HepG2 (cell line): ENCODE measurements around the gene POU2F2. TPM values are rescaled to one million over a fixed set of nuclear protein-coding genes. Genes with fewer than 3 reads are reported as not detected.

Experiments used
- ATAC-seq: fragments of 200-7000 bp; cut with Tn5 transposase; 3 replicates; pipeline ENCODE4 v1.9.1; 2020; ENCODE audit warnings: mild to moderate bottlenecking, moderate library complexity
- BruUV-seq: library from RNA; stranded (reverse); fragments of 400-500 nt; replicated peaks from 2 replicates; lab custom pipeline; 2021; lab: Mats Ljungman, UMichigan
- CTCF ChIA-PET: fragments of 300-600 bp; formaldehyde crosslinking; extraction: SDS; loops from one replicate; lab custom pipeline; 2021; ENCODE audit warnings: low total read pairs, inconsistent platforms, low intra/inter-chr PET ratio; lab: Yijun Ruan, JAX
- POLR2A ChIA-PET: fragments of 350-600 bp; sonication (Branson Sonifier 250); formaldehyde crosslinking; loops from one replicate; lab custom pipeline; 2020; ENCODE audit warnings: antibody characterized with exemption, inconsistent platforms; lab: Yijun Ruan, JAX
- DNase-seq: peaks from one replicate; pipeline ENCODE4 v3.0.0-alpha.2; 2015; ENCODE audit warnings: low spot score
- FAIRE-seq: peaks from 3 replicates; lab custom pipeline; 2011; peaks lifted over from hg19 to GRCh38; lab: Jason Lieb, UNC
- H2AFZ ChIP-seq: one replicate; pipeline ENCODE4 v1.6.1; 2011; ENCODE audit warnings: low read length, inconsistent platforms
- H3K27ac ChIP-seq: fragments of 300-600 bp; 3 replicates; pipeline ENCODE4 v1.8.0; 2011; ENCODE audit warnings: mixed run types, mild to moderate bottlenecking, mixed read lengths, low read length, inconsistent platforms; ENCODE audit not compliant: insufficient read depth; ENCODE audit errors: extremely low read length
- H3K27me3 ChIP-seq, 2 experiments: fragments of 200-600 bp in 1 of 2; 2 replicates in 1 of 2; 3 replicates in 1 of 2; pipeline versions ENCODE4 v1.6.0 to v1.8.0; 2011; ENCODE audit warnings: low read length in 2 of 2, mild to moderate bottlenecking in 2 of 2, moderate library complexity in 2 of 2, inconsistent platforms in 1 of 2; ENCODE audit not compliant: insufficient read depth in 2 of 2, control insufficient read depth in 1 of 2
- H3K36me3 ChIP-seq, 2 experiments: fragments of 200-600 bp in 1 of 2; replicated peaks in 1 of 2; 2 replicates in 1 of 2; 3 replicates in 1 of 2; pipeline versions ENCODE4 v1.5.1 to v1.8.0; 2011; ENCODE audit warnings: low read length in 2 of 2, inconsistent platforms in 1 of 2; ENCODE audit not compliant: insufficient read depth in 2 of 2, control insufficient read depth in 1 of 2
- H3K4me1 ChIP-seq: 2 replicates; pipeline ENCODE4 v1.5.1; 2012; ENCODE audit warnings: low read length, inconsistent platforms; ENCODE audit not compliant: insufficient read depth
- H3K4me2 ChIP-seq: 2 replicates; pipeline ENCODE4 v1.6.0; 2011; ENCODE audit warnings: low read depth, low read length, inconsistent platforms
- H3K4me3 ChIP-seq, 3 experiments: fragments of 200-600 bp in 1 of 3; sonication (generic), shearing (Covaris generic) in 1 of 3; replicated peaks in 1 of 3; 2 replicates each; pipeline ENCODE4 v1.5.1; 2011 to 2016; ENCODE audit warnings: low read length in 3 of 3, inconsistent platforms in 2 of 3, low read depth in 2 of 3, mild to moderate bottlenecking in 2 of 3, control low read depth in 1 of 3, mixed read lengths in 1 of 3; ENCODE audit not compliant: insufficient read depth in 1 of 3
- H3K79me2 ChIP-seq: one replicate; pipeline ENCODE4 v1.6.1; 2011; ENCODE audit warnings: low read length, inconsistent platforms; ENCODE audit not compliant: insufficient read depth
- H3K9ac ChIP-seq: 2 replicates; pipeline ENCODE4 v1.6.0; 2011; ENCODE audit warnings: mild to moderate bottlenecking, low read depth, low read length, inconsistent platforms; ENCODE audit not compliant: insufficient read depth
- H3K9me3 ChIP-seq: 2 replicates; pipeline ENCODE4 v1.5.1; 2012; ENCODE audit warnings: mild to moderate bottlenecking, low read length
- H4K20me1 ChIP-seq: 2 replicates; pipeline ENCODE4 v1.6.0; 2011; ENCODE audit warnings: inconsistent platforms, mild to moderate bottlenecking, low read length, moderate library complexity; ENCODE audit not compliant: insufficient read depth
- FOXA1 ChIP-seq, 2 experiments: fragments of 450-650 bp in 1 of 2; sonication (generic) in 1 of 2; formaldehyde crosslinking in 1 of 2; IDR thresholded peaks; 2 replicates each; pipeline versions ENCODE4 v1.4.0 to v1.6.1; 2016 to 2020; ENCODE audit warnings: missing genetic modification reagents in 1 of 2
- IKZF4 ChIP-seq: sonication (generic); formaldehyde crosslinking; IDR thresholded peaks from 2 replicates; pipeline ENCODE4 v1.5.1; 2020; ENCODE audit warnings: borderline replicate concordance, mild to moderate bottlenecking, low read depth, missing genetic modification reagents; ENCODE audit errors: not compliant biosample characterization
- KIAA2018 ChIP-seq: sonication (generic); formaldehyde crosslinking; IDR thresholded peaks from 2 replicates; pipeline ENCODE4 v1.5.0; 2020; ENCODE audit warnings: mild to moderate bottlenecking, missing genetic modification reagents, borderline replicate concordance
- PLRG1 ChIP-seq: fragments of 450-650 bp; conservative IDR thresholded peaks from 2 replicates; pipeline ENCODE4 v1.6.1; 2016
- ZNF280D ChIP-seq: sonication (generic); formaldehyde crosslinking; IDR thresholded peaks from 2 replicates; pipeline ENCODE4 v1.5.1; 2020; ENCODE audit warnings: mild to moderate bottlenecking, missing genetic modification reagents
- ZNF354B ChIP-seq: sonication (generic); formaldehyde crosslinking; IDR thresholded peaks from 2 replicates; pipeline ENCODE4 v1.8.0; 2022; ENCODE audit warnings: mild to moderate bottlenecking, missing genetic modification reagents
- ZNF513 ChIP-seq: sonication (generic); formaldehyde crosslinking; conservative IDR thresholded peaks from 2 replicates; pipeline ENCODE4 v1.5.0; 2020; ENCODE audit warnings: missing genetic modification reagents
- ZNF549 ChIP-seq: sonication (generic); formaldehyde crosslinking; IDR thresholded peaks from 2 replicates; pipeline ENCODE4 v1.5.0; 2020; ENCODE audit warnings: missing genetic modification reagents
- WGBS: methylation state at CpG from one replicate; pipeline ENCODE4 v1.1.6; 2017; ENCODE audit warnings: low lambda C conversion rate; 5-methylcytosine and 5-hydroxymethylcytosine counted together
- in situ Hi-C: cut with HindIII; loops from 2 replicates; pipeline ENCODE4 v1.10.0; 2017; ENCODE audit warnings: low pct_unique_long_range_greater_than_20kb; ENCODE audit not compliant: extremely low pct_ligation_motif_present
- intact Hi-C: fragments of 100-400 bp; cut with micrococcal nuclease; formaldehyde crosslinking; loops from one replicate; pipeline ENCODE4 v1.10.0; 2022; ENCODE audit not compliant: unreplicated experiment
- polyA plus RNA-seq, 8 experiments: library from polyadenylated mRNA; depleted of rRNA in 3 of 8; stranded (reverse) in 7 of 8; unstranded in 1 of 8; fragments of >200 nt; fragmentation: Illumina TruSeq in 4 of 8; extraction: Trizol in 4 of 8; gene quantifications; 2 replicates each; pipeline versions ENCODE4 v1.2.1 to v1.2.3, GENCODE V29; 2011 to 2016; ENCODE audit warnings: low read depth in 4 of 8, missing spikeins in 1 of 8, mixed read lengths in 1 of 8; ENCODE audit not compliant: insufficient read depth in 1 of 8
- total RNA-seq, 5 experiments: library from RNA; depleted of rRNA; stranded (reverse); fragments of >200 nt; fragmentation: Illumina TruSeq; extraction: Trizol; gene quantifications; 2 replicates each; pipeline ENCODE4 v1.2.3, GENCODE V29; 2016; ENCODE audit warnings: low read depth in 1 of 5

The POU2F2 gene
- total and polyA plus RNA-seq, 2 of the 13 experiments (the other 11 are each of a cell fraction or from before 2014, with no cell fraction given): 0.09 to 0.17 TPM

- no peak for TF ChIP-seq ZNF354B (CRISPR knock-in tag)
Measured at GRCh38 chr19:42176649-42176989, 44.4 kb upstream of the POU2F2 start (continued).

- DNase-seq: no peak
- H3K27me3 ChIP-seq: peaks cover 4 to 72% of the 10 kb centered on the region in 2 experiments; a peak in 4 of 5 replicates
- ChIA-PET POLR2A (no interaction called here), CTCF (no interaction called here)
- H3K4me2 ChIP-seq: no peak overlapping the region
- no peaks in the 10 kb centered on the region for H3K9me3 ChIP-seq
- H3K36me3 ChIP-seq: no peaks in the 10 kb centered on the region
- intact Hi-C loops: no loop called here
- BruUV-seq: no TSS peak
- no peak overlapping the region for H3K27ac ChIP-seq
- no peak overlapping the region for H3K9ac ChIP-seq
- no peak for FAIRE-seq
- in situ Hi-C loops: no loop called here
- no peaks in the 10 kb centered on the region for H4K20me1 ChIP-seq
- H3K79me2 ChIP-seq: no peaks in the 10 kb centered on the region
- ATAC-seq: no peak
- 49% methylated on average over 34 of the region's 34 CpGs for WGBS
- no peak overlapping the region for H3K4me3 ChIP-seq
- no peaks in the 10 kb centered on the region for H3K4me1 ChIP-seq
- H2AFZ ChIP-seq: no peak overlapping the region
- TF ChIP-seq IKZF4 (no peak), ZNF280D (CRISPR knock-in tag) (no peak), ZNF549 (CRISPR knock-in tag) (no peak), ZNF513 (CRISPR knock-in tag) (no peak), FOXA1 (IDR thresholded peaks at IDR 0.05) (no peak), FOXA1 (CRISPR knock-in tag; IDR thresholded peaks at IDR 0.05) (no peak), PLRG1 (no peak), KIAA2018 (no peak)
Measured at GRCh38 chr19:42175952-42176648, 43.9 kb upstream of the POU2F2 start.
